Measurements from ENCODE around the gene MAST4.

- no peak for TF ChIP-seq EZH2 (IDR thresholded peaks at IDR 0.05; ENCODE audit: insufficient read depth, poor library complexity, severe bottlenecking)
- TF ChIP-seq EZH2phosphoT487 (IDR thresholded peaks at IDR 0.05; ENCODE audit: insufficient read depth, low read depth): no peak
Observed at GRCh38 chr5:66742083-66742895, 146.1 kb downstream of the MAST4 start.
